HG03520 (cell line): Measurements from ENCODE around the gene TRHDE.

ENCODE experiments used
- ATAC-seq: cut with Tn5 transposase; IDR thresholded peaks from one replicate; pipeline ENCODE4 v1.9.1; 2021; ENCODE audit warnings: mild to moderate bottlenecking, moderate library complexity; ENCODE audit not compliant: unreplicated experiment

Gene TRHDE

GRCh38 chr12:72432037-72432604, 160.0 kb downstream of the TRHDE start:
- no peak for ATAC-seq

GRCh38 chr12:72433298-72433697, 161.1 kb downstream of the TRHDE start:
- no peak for ATAC-seq

- ATAC-seq = no peak
Observed at GRCh38 chr12:72434999-72435398, 162.8 kb downstream of the TRHDE start.

GRCh38 chr12:72442217-72442616, 170.0 kb downstream of the TRHDE start:
- no peak for ATAC-seq

- no peak for ATAC-seq
Observed at GRCh38 chr12:72444125-72444524, 172.0 kb downstream of the TRHDE start.

GRCh38 chr12:72444566-72444965, 172.4 kb downstream of the TRHDE start:
- no peak for ATAC-seq

GRCh38 chr12:72448089-72448488, 175.9 kb downstream of the TRHDE start:
- no peak for ATAC-seq

- no peak for ATAC-seq
Observed at GRCh38 chr12:72448805-72449204, 176.6 kb downstream of the TRHDE start.

GRCh38 chr12:72453066-72453465, 180.9 kb downstream of the TRHDE start:
- no peak for ATAC-seq

GRCh38 chr12:72453550-72453949, 181.4 kb downstream of the TRHDE start:
- no peak for ATAC-seq

- no peak for ATAC-seq
Observed at GRCh38 chr12:72464471-72464870, 192.3 kb downstream of the TRHDE start.

GRCh38 chr12:72465155-72465554, 193.0 kb downstream of the TRHDE start:
- no peak for ATAC-seq

GRCh38 chr12:72465940-72466630, 193.9 kb downstream of the TRHDE start:
- ATAC-seq = no peak

GRCh38 chr12:72467985-72468384, 195.8 kb downstream of the TRHDE start:
- no peak for ATAC-seq

- no peak for ATAC-seq
Observed at GRCh38 chr12:72468505-72468904, 196.3 kb downstream of the TRHDE start.

- no peak for ATAC-seq
Observed at GRCh38 chr12:72471806-72472205, 199.6 kb downstream of the TRHDE start.

- ATAC-seq = no peak
Observed at GRCh38 chr12:72472350-72472749, 200.2 kb downstream of the TRHDE start.

GRCh38 chr12:72476301-72476700, 204.1 kb downstream of the TRHDE start:
- ATAC-seq = no peak

GRCh38 chr12:72485017-72485701, 213.0 kb downstream of the TRHDE start:
- ATAC-seq = no peak

GRCh38 chr12:72491426-72491825, 219.3 kb downstream of the TRHDE start:
- no peak for ATAC-seq

GRCh38 chr12:72493407-72493806, 221.2 kb downstream of the TRHDE start:
- no peak for ATAC-seq

- no peak for ATAC-seq
Observed at GRCh38 chr12:72498354-72498753, 226.2 kb downstream of the TRHDE start.
